HEK293 (cell line): ENCODE results near the gene GALNT13.

Experiments used
- CTCF ChIA-PET: fragments of 350-600 bp; formaldehyde crosslinking; extraction: SDS; loops from one replicate; lab custom pipeline; 2021; ENCODE audit warnings: antibody characterized with exemption; lab: Yijun Ruan, JAX
- POLR2A ChIA-PET: fragments of 300-600 bp; formaldehyde crosslinking; extraction: SDS; loops from one replicate; lab custom pipeline; 2020; ENCODE audit warnings: antibody characterized with exemption, inconsistent platforms; lab: Yijun Ruan, JAX
- H3K27ac ChIP-seq: fragments of 200-500 bp; sonication (Bioruptor generic); 2 replicates; pipeline ENCODE4 v1.5.1; 2014; ENCODE audit warnings: low read depth, low read length, control low read depth, inconsistent platforms; ENCODE audit errors: extremely low read depth
- H3K36me3 ChIP-seq, 2 experiments: fragments of 200-500 bp in 1 of 2; sonication (Bioruptor generic) in 1 of 2; 1 replicate in 1 of 2; 2 replicates in 1 of 2; pipeline ENCODE4 v1.5.1; 2014 to 2017; ENCODE audit warnings: inconsistent platforms in 2 of 2, low read length in 2 of 2; ENCODE audit not compliant: control insufficient read depth in 2 of 2, insufficient read depth in 1 of 2
- H3K4me1 ChIP-seq: fragments of 200-500 bp; sonication (Bioruptor generic); 2 replicates; pipeline ENCODE4 v1.5.1; 2014; ENCODE audit warnings: mild to moderate bottlenecking, low read length, inconsistent platforms; ENCODE audit not compliant: control insufficient read depth, insufficient read depth
- H3K4me3 ChIP-seq: 2 replicates; pipeline ENCODE4 v1.5.1; 2011; ENCODE audit warnings: low read depth, mild to moderate bottlenecking, control low read depth, low read length, moderate library complexity
- H3K9me3 ChIP-seq: fragments of 200-500 bp; sonication (Bioruptor generic); 2 replicates; pipeline ENCODE4 v1.5.1; 2014; ENCODE audit warnings: low read depth, low read length, inconsistent platforms; ENCODE audit not compliant: control insufficient read depth, insufficient read depth
- GFI1B ChIP-seq: fragments of 450-650 bp; formaldehyde crosslinking; IDR thresholded peaks from 2 replicates; pipeline ENCODE4 v1.5.1; 2016; ENCODE audit warnings: missing biosample characterization, missing genetic modification characterization
- HIC1 ChIP-seq: fragments of 450-650 bp; formaldehyde crosslinking; IDR thresholded peaks from 2 replicates; pipeline ENCODE4 v1.5.1; 2016; ENCODE audit warnings: missing biosample characterization, missing genetic modification characterization
- YY1 ChIP-seq: fragments of 450-650 bp; formaldehyde crosslinking; IDR thresholded peaks from 2 replicates; pipeline ENCODE4 v1.5.1; 2018; ENCODE audit warnings: missing biosample characterization, missing genetic modification characterization
- ZBTB6 ChIP-seq: fragments of 450-650 bp; formaldehyde crosslinking; IDR thresholded peaks from 2 replicates; pipeline ENCODE4 v1.5.1; 2017; ENCODE audit warnings: missing biosample characterization, missing genetic modification characterization
- ZFHX2 ChIP-seq: fragments of 450-650 bp; formaldehyde crosslinking; conservative IDR thresholded peaks from 2 replicates; pipeline ENCODE4 v1.5.1; 2016; ENCODE audit warnings: missing biosample characterization, missing genetic modification characterization
- ZFP69B ChIP-seq: fragments of 450-650 bp; formaldehyde crosslinking; IDR thresholded peaks from 2 replicates; pipeline ENCODE4 v1.5.1; 2016; ENCODE audit warnings: missing biosample characterization, missing genetic modification characterization
- ZNF112 ChIP-seq: fragments of 450-650 bp; formaldehyde crosslinking; IDR thresholded peaks from 2 replicates; pipeline ENCODE4 v1.5.0; 2017; ENCODE audit warnings: missing biosample characterization, missing genetic modification characterization
- ZNF157 ChIP-seq: fragments of 450-650 bp; formaldehyde crosslinking; IDR thresholded peaks from 2 replicates; pipeline ENCODE4 v1.5.1; 2016; ENCODE audit warnings: missing biosample characterization, missing genetic modification characterization
- ZNF18 ChIP-seq: fragments of 450-650 bp; formaldehyde crosslinking; IDR thresholded peaks from 2 replicates; pipeline ENCODE4 v1.5.1; 2016; ENCODE audit warnings: missing biosample characterization, missing genetic modification characterization
- ZNF202 ChIP-seq: fragments of 450-650 bp; formaldehyde crosslinking; IDR thresholded peaks from 2 replicates; pipeline ENCODE4 v1.5.1; 2016; ENCODE audit warnings: missing biosample characterization, missing genetic modification characterization, borderline replicate concordance
- ZNF266 ChIP-seq: fragments of 450-650 bp; formaldehyde crosslinking; IDR thresholded peaks from 2 replicates; pipeline ENCODE4 v1.5.1; 2016; ENCODE audit warnings: missing biosample characterization, missing genetic modification characterization, low read depth
- ZNF362 ChIP-seq: fragments of 450-650 bp; formaldehyde crosslinking; IDR thresholded peaks from 2 replicates; pipeline ENCODE4 v1.5.1; 2016; ENCODE audit warnings: missing biosample characterization, missing genetic modification characterization
- ZNF530 ChIP-seq: fragments of 450-650 bp; formaldehyde crosslinking; IDR thresholded peaks from 2 replicates; pipeline ENCODE4 v1.5.1; 2016; ENCODE audit warnings: low read depth, missing biosample characterization, missing genetic modification characterization
- ZNF544 ChIP-seq: fragments of 450-650 bp; formaldehyde crosslinking; IDR thresholded peaks from 2 replicates; pipeline ENCODE4 v1.5.0; 2017; ENCODE audit warnings: missing biosample characterization, missing genetic modification characterization
- ZNF555 ChIP-seq: fragments of 450-650 bp; formaldehyde crosslinking; conservative IDR thresholded peaks from 2 replicates; pipeline ENCODE4 v1.5.1; 2017; ENCODE audit warnings: missing biosample characterization, mild to moderate bottlenecking, missing genetic modification characterization, inconsistent platforms
- ZNF600 ChIP-seq: fragments of 450-650 bp; formaldehyde crosslinking; IDR thresholded peaks from 2 replicates; pipeline ENCODE4 v1.5.1; 2016; ENCODE audit warnings: missing biosample characterization, missing genetic modification characterization
- ZNF621 ChIP-seq: fragments of 450-650 bp; formaldehyde crosslinking; IDR thresholded peaks from 2 replicates; pipeline ENCODE4 v1.5.1; 2017; ENCODE audit warnings: missing biosample characterization, missing genetic modification characterization
- ZNF701 ChIP-seq: fragments of 450-650 bp; formaldehyde crosslinking; IDR thresholded peaks from 2 replicates; pipeline ENCODE4 v1.5.1; 2016; ENCODE audit warnings: missing biosample characterization, missing genetic modification characterization
- ZNF747 ChIP-seq: fragments of 450-650 bp; formaldehyde crosslinking; IDR thresholded peaks from 2 replicates; pipeline ENCODE4 v1.5.1; 2016; ENCODE audit warnings: missing biosample characterization, missing genetic modification characterization
- ZNF791 ChIP-seq: fragments of 450-650 bp; formaldehyde crosslinking; IDR thresholded peaks from 2 replicates; pipeline ENCODE4 v1.5.1; 2016; ENCODE audit warnings: missing biosample characterization, missing genetic modification characterization
- ZSCAN23 ChIP-seq: fragments of 450-650 bp; formaldehyde crosslinking; IDR thresholded peaks from 2 replicates; pipeline ENCODE4 v1.5.1; 2016; ENCODE audit warnings: missing biosample characterization, missing genetic modification characterization
- ZSCAN30 ChIP-seq: fragments of 450-650 bp; IDR thresholded peaks from 2 replicates; pipeline ENCODE4 v1.5.1; 2018; ENCODE audit warnings: missing biosample characterization, mild to moderate bottlenecking, missing genetic modification characterization, moderate library complexity
- ZSCAN5A ChIP-seq: fragments of 450-650 bp; formaldehyde crosslinking; IDR thresholded peaks from 2 replicates; pipeline ENCODE4 v1.5.1; 2016; ENCODE audit warnings: missing biosample characterization, missing genetic modification characterization

The GALNT13 gene

GRCh38 chr2:154489266-154489858 lies 617.6 kb downstream of the GALNT13 start:
- CTCF ChIA-PET, result interaction anchor here (0.6 kb wide), 1 partner anchor 157 kb away, joined by 6 read pairs; no protein-coding TSS in a partner anchor
- POLR2A ChIA-PET, result no interaction called here
- TF ChIP-seq HIC1 (tag by site-specific recombination) (no peak), ZNF362 (tag by site-specific recombination) (no peak), GFI1B (tag by site-specific recombination) (no peak), ZSCAN23 (tag by site-specific recombination) (no peak), ZBTB6 (tag by site-specific recombination) (no peak), ZNF701 (tag by site-specific recombination) (no peak), ZNF791 (tag by site-specific recombination) (no peak), ZNF112 (no peak), ZNF157 (no peak), ZFP69B (tag by site-specific recombination) (no peak), YY1 (tag by site-specific recombination) (no peak), ZNF530 (tag by site-specific recombination) (no peak)
- TF ChIP-seq, all 188 proteins: peak for 0

GRCh38 chr2:154490530-154490929 lies 618.8 kb downstream of the GALNT13 start:
- Histone ChIP-seq H3K9me3 (no peaks in the 10 kb centered on the region), H3K27ac (no peak overlapping the region), H3K4me3 (no peak overlapping the region), H3K36me3 (no peaks in the 10 kb centered on the region), H3K4me1 (no peaks in the 10 kb centered on the region)
- POLR2A ChIA-PET, result no interaction called here
- no peak for TF ChIP-seq ZNF266 (tag by site-specific recombination)
- TF ChIP-seq ZNF530 (tag by site-specific recombination), result no peak
- no peak for TF ChIP-seq ZFHX2 (tag by site-specific recombination)
- TF ChIP-seq ZNF555 (tag by site-specific recombination), result no peak
- no peak for TF ChIP-seq ZNF747
- no peak for TF ChIP-seq ZSCAN5A (tag by site-specific recombination)
- TF ChIP-seq ZNF18 (tag by site-specific recombination), result no peak
- TF ChIP-seq ZNF600 (tag by site-specific recombination), result no peak
- no peak for TF ChIP-seq ZNF621 (tag by site-specific recombination)
- no peak for TF ChIP-seq ZSCAN30 (tag by site-specific recombination)
- TF ChIP-seq ZNF544 (tag by site-specific recombination), result no peak
- no peak for TF ChIP-seq ZNF202
- CTCF ChIA-PET, result no interaction called here

More at GRCh38 chr2:154489266-154489858, 617.6 kb downstream of the GALNT13 start:
- H3K4me1 ChIP-seq, result no peaks in the 10 kb centered on the region
- no peak overlapping the region for H3K4me3 ChIP-seq
- no peak overlapping the region for H3K27ac ChIP-seq
- no peaks in the 10 kb centered on the region for H3K36me3 ChIP-seq
- no peaks in the 10 kb centered on the region for H3K9me3 ChIP-seq
